ENCODE measurements around the gene STAG2.

STAG2 gene

DNA sequence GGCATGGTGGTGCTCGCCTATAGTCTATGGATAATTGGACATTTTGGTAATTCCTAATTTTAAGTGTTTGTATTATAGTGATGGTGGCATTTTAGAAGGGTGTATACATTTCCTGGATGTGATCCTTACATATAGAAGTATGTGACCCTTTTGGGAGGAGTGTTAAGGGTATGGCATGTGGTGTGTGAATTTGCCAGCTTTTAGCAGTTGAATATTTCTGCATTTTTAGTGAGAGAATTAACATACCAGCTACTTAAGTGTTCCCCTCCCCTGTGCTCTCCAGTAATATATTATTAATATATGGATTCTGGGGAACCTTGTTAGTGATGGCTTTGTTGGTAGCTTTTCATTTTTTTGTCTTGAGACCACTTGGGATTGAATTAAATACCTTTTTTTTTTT, 55.3 kb downstream of the STAG2 start:
- POLR2A ChIA-PET: no interaction called here
- no peak for DNase-seq (ENCODE audit: extremely low spot score)
- no peak for TF ChIP-seq TARDBP (IDR thresholded peaks at IDR 0.05)
- no peak for TF ChIP-seq ZNF384 (IDR thresholded peaks at IDR 0.05)
- no peak for TF ChIP-seq SUZ12 (IDR thresholded peaks at IDR 0.05)
- no peak for TF ChIP-seq L3MBTL2 (conservative IDR thresholded peaks at IDR 0.05)
- no peak for TF ChIP-seq FOXK2 (IDR thresholded peaks at IDR 0.05)
- no peak for TF ChIP-seq NFRKB (IDR thresholded peaks at IDR 0.05)
- TF ChIP-seq FOXM1 (IDR thresholded peaks at IDR 0.05; ENCODE audit: borderline replicate concordance): no peak
- no peak for TF ChIP-seq CTBP1 (IDR thresholded peaks at IDR 0.05; ENCODE audit: borderline replicate concordance)
- no peak for TF ChIP-seq ARNT (IDR thresholded peaks at IDR 0.05)
- TF ChIP-seq ELF4 (IDR thresholded peaks at IDR 0.05): no peak
- TF ChIP-seq LEF1 (IDR thresholded peaks at IDR 0.05; ENCODE audit: borderline replicate concordance): no peak
- TF ChIP-seq, protein P1, sequence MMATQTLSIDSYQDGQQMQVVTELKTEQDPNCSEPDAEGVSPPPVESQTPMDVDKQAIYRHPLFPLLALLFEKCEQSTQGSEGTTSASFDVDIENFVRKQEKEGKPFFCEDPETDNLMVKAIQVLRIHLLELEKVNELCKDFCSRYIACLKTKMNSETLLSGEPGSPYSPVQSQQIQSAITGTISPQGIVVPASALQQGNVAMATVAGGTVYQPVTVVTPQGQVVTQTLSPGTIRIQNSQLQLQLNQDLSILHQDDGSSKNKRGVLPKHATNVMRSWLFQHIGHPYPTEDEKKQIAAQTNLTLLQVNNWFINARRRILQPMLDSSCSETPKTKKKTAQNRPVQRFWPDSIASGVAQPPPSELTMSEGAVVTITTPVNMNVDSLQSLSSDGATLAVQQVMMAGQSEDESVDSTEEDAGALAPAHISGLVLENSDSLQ (IDR thresholded peaks at IDR 0.05): no peak
- no peak for TF ChIP-seq SP1 (IDR thresholded peaks at IDR 0.05)
- no peak for TF ChIP-seq FOXA1 (IDR thresholded peaks at IDR 0.05)
- TF ChIP-seq HDGF (IDR thresholded peaks at IDR 0.05; ENCODE audit: borderline replicate concordance): no peak
- no peak for TF ChIP-seq BHLHE40 (IDR thresholded peaks at IDR 0.05; ENCODE audit: borderline replicate concordance)
- CTCF ChIA-PET: interaction anchor here (0.6 kb wide), 1 partner anchor 27 kb away, joined by 5 read pairs; no protein-coding TSS in a partner anchor

DNA sequence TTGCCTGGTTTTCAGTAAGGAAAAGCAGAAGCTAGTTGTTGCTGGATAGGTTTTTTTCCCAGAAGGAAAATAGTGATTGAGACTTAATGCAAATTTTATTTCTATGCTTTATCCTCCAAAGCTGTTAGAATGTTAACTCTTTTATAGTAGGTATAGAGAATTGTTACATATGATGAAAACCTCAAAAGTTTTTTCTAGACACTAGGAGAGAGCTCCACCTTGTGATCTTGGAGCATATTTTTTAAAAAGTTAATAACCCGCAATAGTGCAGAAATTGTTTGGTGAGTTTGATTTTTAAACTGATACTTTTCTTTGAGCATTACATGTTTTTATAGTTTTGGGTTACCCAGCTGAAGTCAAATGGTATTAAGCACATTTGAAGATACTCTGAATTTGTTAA, 56.5 kb downstream of the STAG2 start:
- CTCF ChIA-PET: interaction anchor here (1.0 to 1.7 kb wide), 3 partner anchors 22 to 184 kb away, joined by 3 to 9 read pairs (median 4); no protein-coding TSS in a partner anchor
- DNase-seq (ENCODE audit: extremely low spot score): no peak
- POLR2A ChIA-PET: no interaction called here
- TF ChIP-seq FOXK2 (IDR thresholded peaks at IDR 0.05): no peak
- TF ChIP-seq FOXM1 (IDR thresholded peaks at IDR 0.05; ENCODE audit: borderline replicate concordance): no peak
- no peak for TF ChIP-seq BHLHE40 (IDR thresholded peaks at IDR 0.05; ENCODE audit: borderline replicate concordance)
- no peak for TF ChIP-seq ELF4 (IDR thresholded peaks at IDR 0.05)
- TF ChIP-seq SP1 (IDR thresholded peaks at IDR 0.05): no peak
- no peak for TF ChIP-seq CTBP1 (IDR thresholded peaks at IDR 0.05; ENCODE audit: borderline replicate concordance)
- no peak for TF ChIP-seq LEF1 (IDR thresholded peaks at IDR 0.05; ENCODE audit: borderline replicate concordance)
- TF ChIP-seq HDGF (IDR thresholded peaks at IDR 0.05; ENCODE audit: borderline replicate concordance): no peak
- TF ChIP-seq SUZ12 (IDR thresholded peaks at IDR 0.05): no peak
- no peak for TF ChIP-seq TARDBP (IDR thresholded peaks at IDR 0.05)
- no peak for TF ChIP-seq NFRKB (IDR thresholded peaks at IDR 0.05)
- TF ChIP-seq FOXA1 (IDR thresholded peaks at IDR 0.05): no peak
- TF ChIP-seq, protein P1 (IDR thresholded peaks at IDR 0.05): no peak
- TF ChIP-seq L3MBTL2 (conservative IDR thresholded peaks at IDR 0.05): no peak
- TF ChIP-seq ARNT (IDR thresholded peaks at IDR 0.05): no peak
- no peak for TF ChIP-seq ZNF384 (IDR thresholded peaks at IDR 0.05)

DNA sequence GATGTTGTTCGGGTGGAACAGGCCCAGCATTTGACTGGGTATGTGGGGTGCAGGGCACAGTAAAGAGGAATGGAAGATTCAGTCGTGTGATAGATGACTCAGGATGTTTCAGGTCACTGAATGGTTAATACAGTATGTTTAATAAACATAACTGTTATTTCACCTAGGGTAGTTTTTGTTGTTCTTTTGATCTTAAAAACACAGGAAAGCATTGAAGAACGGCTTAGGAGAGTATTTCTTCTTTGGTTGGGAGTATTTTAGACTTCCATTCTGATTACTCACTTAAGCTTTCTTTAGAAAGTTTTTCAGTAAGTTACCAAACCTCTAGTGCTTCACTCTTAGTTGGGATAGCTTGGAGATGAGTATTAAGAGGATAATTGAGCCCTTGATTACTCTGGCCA, 62.3 kb downstream of the STAG2 start:
- CTCF ChIA-PET: no interaction called here
- POLR2A ChIA-PET: interaction anchor here (0.6 kb wide), 1 partner anchor 302 kb away, joined by 3 read pairs; no protein-coding TSS in a partner anchor

DNA sequence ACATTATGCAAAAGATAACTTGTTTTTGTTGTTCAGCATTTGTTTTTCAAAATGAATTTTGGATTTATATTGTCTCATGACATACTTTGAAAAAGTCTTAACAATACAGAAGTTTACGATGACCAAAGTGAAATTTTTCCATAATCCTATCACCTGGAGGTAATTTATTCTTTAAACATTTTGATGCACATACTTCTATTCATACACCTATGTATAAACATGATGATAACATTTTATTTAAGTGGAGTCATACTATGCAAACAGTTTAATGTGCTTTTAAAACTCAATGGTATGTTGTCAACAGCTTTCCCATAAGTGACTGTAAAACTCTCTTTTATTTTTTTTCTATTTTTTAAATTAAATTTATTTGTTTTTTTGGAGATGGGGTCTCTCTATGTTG, 65.0 kb downstream of the STAG2 start:
- no peak for DNase-seq (ENCODE audit: extremely low spot score)
- ChIA-PET POLR2A (no interaction called here), CTCF (no interaction called here)
- TF ChIP-seq HDGF (IDR thresholded peaks at IDR 0.05; ENCODE audit: borderline replicate concordance): no peak
- TF ChIP-seq FOXK2 (IDR thresholded peaks at IDR 0.05): no peak
- no peak for TF ChIP-seq ZNF384 (IDR thresholded peaks at IDR 0.05)
- no peak for TF ChIP-seq LEF1 (IDR thresholded peaks at IDR 0.05; ENCODE audit: borderline replicate concordance)

More for the DNA sequence above, 62.3 kb downstream of the STAG2 start:
- DNase-seq (ENCODE audit: extremely low spot score): no peak
- TF ChIP-seq BHLHE40 (IDR thresholded peaks at IDR 0.05; ENCODE audit: borderline replicate concordance): no peak
- TF ChIP-seq, protein P1 (IDR thresholded peaks at IDR 0.05): no peak
- no peak for TF ChIP-seq L3MBTL2 (conservative IDR thresholded peaks at IDR 0.05)
- no peak for TF ChIP-seq ARNT (IDR thresholded peaks at IDR 0.05)
- TF ChIP-seq HDGF (IDR thresholded peaks at IDR 0.05; ENCODE audit: borderline replicate concordance): no peak
- no peak for TF ChIP-seq FOXA1 (IDR thresholded peaks at IDR 0.05)
- TF ChIP-seq TARDBP (IDR thresholded peaks at IDR 0.05): no peak
- TF ChIP-seq ELF4 (IDR thresholded peaks at IDR 0.05): no peak
- no peak for TF ChIP-seq SUZ12 (IDR thresholded peaks at IDR 0.05)
- no peak for TF ChIP-seq LEF1 (IDR thresholded peaks at IDR 0.05; ENCODE audit: borderline replicate concordance)
- no peak for TF ChIP-seq FOXM1 (IDR thresholded peaks at IDR 0.05; ENCODE audit: borderline replicate concordance)
- no peak for TF ChIP-seq NFRKB (IDR thresholded peaks at IDR 0.05)
- TF ChIP-seq ZNF384 (IDR thresholded peaks at IDR 0.05): no peak
- TF ChIP-seq CTBP1 (IDR thresholded peaks at IDR 0.05; ENCODE audit: borderline replicate concordance): no peak
- no peak for TF ChIP-seq SP1 (IDR thresholded peaks at IDR 0.05)

DNA sequence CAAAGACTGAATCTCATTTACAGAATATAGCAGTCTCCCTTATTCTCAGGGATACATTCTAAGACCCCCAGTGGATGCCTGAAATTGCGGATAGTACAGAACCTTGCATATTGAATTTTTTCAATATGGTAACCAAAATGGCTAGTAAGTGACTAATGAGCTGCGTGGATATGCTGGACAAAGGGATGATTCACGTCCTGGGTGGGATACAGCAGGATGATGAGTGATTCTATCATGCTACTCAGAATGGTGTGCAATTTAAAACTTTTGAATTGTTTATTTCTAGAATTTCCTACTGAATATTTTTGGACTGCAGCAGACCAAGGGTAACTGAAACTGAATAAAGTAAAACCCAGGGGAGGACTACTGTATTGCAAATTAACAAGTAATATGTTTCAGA, 66.7 kb downstream of the STAG2 start:
- POLR2A ChIA-PET: no interaction called here
- TF ChIP-seq BHLHE40 (IDR thresholded peaks at IDR 0.05; ENCODE audit: borderline replicate concordance) (no peak), L3MBTL2 (conservative IDR thresholded peaks at IDR 0.05) (no peak), CTBP1 (IDR thresholded peaks at IDR 0.05; ENCODE audit: borderline replicate concordance) (no peak), SP1 (IDR thresholded peaks at IDR 0.05) (no peak), FOXA1 (IDR thresholded peaks at IDR 0.05) (no peak), ELF4 (IDR thresholded peaks at IDR 0.05) (no peak), FOXM1 (IDR thresholded peaks at IDR 0.05; ENCODE audit: borderline replicate concordance) (no peak), SUZ12 (IDR thresholded peaks at IDR 0.05) (no peak), FOXK2 (IDR thresholded peaks at IDR 0.05) (no peak), NFRKB (IDR thresholded peaks at IDR 0.05) (no peak), HDGF (IDR thresholded peaks at IDR 0.05; ENCODE audit: borderline replicate concordance) (no peak), ZNF384 (IDR thresholded peaks at IDR 0.05) (no peak), ARNT (IDR thresholded peaks at IDR 0.05) (no peak), TARDBP (IDR thresholded peaks at IDR 0.05) (no peak)
- TF ChIP-seq, protein P1 (IDR thresholded peaks at IDR 0.05): no peak
- CTCF ChIA-PET: interaction anchor here (0.7 kb wide), 1 partner anchor 10 kb away, joined by 3 read pairs; no protein-coding TSS in a partner anchor
- DNase-seq (ENCODE audit: extremely low spot score): no peak

All from HEK293T (cell line).